GM12873 (cell line): ENCODE results near the gene AMDHD1.

Experiments
- CTCF ChIP-seq: IDR thresholded peaks from 2 replicates; pipeline ENCODE4 v1.5.1; 2012; ENCODE audit warnings: low read depth, mild to moderate bottlenecking, moderate library complexity, low read length, control low read depth; ENCODE audit not compliant: insufficient read depth; ENCODE audit errors: missing control alignments

The AMDHD1 gene

GRCh38 chr12:95977764-95978305 is 34.7 kb downstream of the AMDHD1 start:
- no peak for TF ChIP-seq CTCF

GRCh38 chr12:95978351-95978750 is 35.2 kb downstream of the AMDHD1 start:
- TF ChIP-seq CTCF = no peak

GRCh38 chr12:95978774-95979173 is 35.6 kb downstream of the AMDHD1 start:
- no peak for TF ChIP-seq CTCF

DNA sequence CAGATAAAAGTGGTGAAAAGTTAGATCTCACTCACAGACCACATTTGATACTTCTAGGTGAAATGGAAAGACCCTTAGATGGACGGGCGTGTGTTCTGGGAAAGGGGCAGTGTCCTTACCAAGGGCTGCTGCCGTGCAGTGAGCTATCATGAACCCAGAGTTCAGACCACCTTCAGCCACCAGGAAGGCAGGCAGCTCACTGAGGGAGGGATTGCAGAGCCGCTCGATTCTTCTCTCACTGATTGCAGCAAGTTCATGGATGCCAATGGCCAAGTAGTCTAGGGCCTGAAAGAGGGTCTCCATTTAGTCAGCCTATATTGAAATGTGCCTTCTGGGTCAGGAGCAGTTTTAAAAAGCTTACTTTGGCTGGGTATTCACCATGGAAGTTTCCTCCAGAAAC is 37.3 kb downstream of the AMDHD1 start:
- TF ChIP-seq CTCF = no peak

- TF ChIP-seq CTCF = no peak
These were observed 39.5 kb downstream of the AMDHD1 start for GRCh38 chr12:95982602-95983001.

- TF ChIP-seq CTCF = no peak
These were observed 41.6 kb downstream of the AMDHD1 start for GRCh38 chr12:95984682-95985081.

GRCh38 chr12:95986635-95987570 is 43.8 kb downstream of the AMDHD1 start:
- TF ChIP-seq CTCF = no peak
